Measurements from ENCODE around the gene SRRM1. TPM values are rescaled to one million over a fixed set of nuclear protein-coding genes. Genes with fewer than 3 reads are reported as not detected.

SRRM1 gene
- total and polyA plus RNA-seq, 9 of the 15 experiments (the other 6 are each of a cell fraction or from before 2014, with no cell fraction given) = 54.5 to 268 (median 115) TPM

GRCh38 chr1:24609949-24610517, 33.1 kb upstream of the SRRM1 start (continued):
- TF ChIP-seq ZNF407 (IDR thresholded peaks at IDR 0.05; ENCODE audit: low read depth) (no peak), CEBPB (tag; IDR thresholded peaks at IDR 0.05) (peak; percentile 29; the same call in 1 of the 2 replicates), SRSF3 (IDR thresholded peaks at IDR 0.05; ENCODE audit: insufficient read depth, low read length) (no peak), TBL1XR1 (IDR thresholded peaks at IDR 0.05; ENCODE audit: low read length in 2 of 2) (no peak), PREB (CRISPR knock-in tag; IDR thresholded peaks at IDR 0.05) (no peak), MEIS2 (IDR thresholded peaks at IDR 0.05; ENCODE audit: partially characterized antibody) (peak; percentile 9), ZNF583 (CRISPR knock-in tag; IDR thresholded peaks at IDR 0.05) (no peak), FOS (IDR thresholded peaks at IDR 0.05; ENCODE audit: extremely low read depth, insufficient read length) (no peak), CEBPG (CRISPR knock-in tag; IDR thresholded peaks at IDR 0.05) (no peak), CEBPG (tag; conservative IDR thresholded peaks at IDR 0.05 in 1 of 2, IDR thresholded peaks at IDR 0.05 in 1 of 2) (peak in 1 of 2 experiments; percentile 54; a peak in 1 of 4 replicates)
